RPMI8226 (cell line): ENCODE results near the gene PTPN23.

Experiments
- DNase-seq: peaks from one replicate; pipeline ENCODE4 v3.0.0-alpha.2; 2015

The PTPN23 gene

GRCh38 chr3:47406762-47407149, 25.9 kb downstream of the PTPN23 start:
- DNase-seq = no peak

GRCh38 chr3:47407237-47407636, 26.4 kb downstream of the PTPN23 start:
- DNase-seq = no peak

DNA sequence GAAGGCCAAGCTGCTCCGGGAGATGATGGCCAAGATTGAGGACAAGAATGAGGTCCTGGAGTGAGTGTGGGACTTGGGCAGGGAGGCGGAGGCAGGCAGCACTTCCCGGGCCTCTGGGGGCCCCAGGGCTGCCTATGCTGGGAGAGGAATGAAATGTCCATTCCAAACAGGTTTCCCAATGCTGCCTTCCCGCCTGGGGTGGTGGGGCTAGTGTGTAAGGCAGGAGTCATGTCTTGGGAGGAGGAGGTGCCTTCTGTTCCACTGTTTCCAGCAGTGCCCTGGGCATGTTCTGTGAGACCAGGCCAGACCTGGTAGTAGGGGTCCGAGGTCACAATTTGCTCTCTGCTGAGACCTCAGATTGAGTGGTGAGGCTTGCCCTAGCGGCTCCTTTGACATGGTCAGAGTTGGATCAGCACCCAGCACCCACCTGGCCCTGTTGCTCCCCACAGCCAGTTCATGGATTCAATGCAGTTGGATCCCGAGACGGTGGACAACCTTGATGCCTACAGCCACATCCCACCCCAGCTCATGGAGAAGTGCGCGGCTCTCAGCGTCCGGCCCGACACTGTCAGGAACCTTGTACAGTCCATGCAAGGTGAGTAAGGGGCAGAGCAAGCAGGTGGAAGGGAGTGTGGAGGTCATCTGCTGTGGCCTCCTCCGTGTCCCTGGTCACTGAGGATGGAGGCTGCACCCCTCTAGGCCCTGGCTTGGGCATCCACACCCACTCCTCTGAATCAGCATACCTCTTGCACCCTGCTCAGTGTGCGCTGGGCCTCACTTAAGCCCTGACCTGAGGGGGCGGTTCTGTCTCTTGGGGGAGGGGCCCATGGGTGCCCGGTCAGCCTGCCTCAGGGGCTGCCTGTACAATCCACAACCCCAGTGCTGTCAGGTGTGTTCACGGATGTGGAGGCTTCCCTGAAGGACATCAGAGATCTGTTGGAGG, 27.3 kb downstream of the PTPN23 start:
- no peak for DNase-seq

GRCh38 chr3:47408839-47409229, 28.0 kb downstream of the PTPN23 start:
- DNase-seq = no peak

DNA sequence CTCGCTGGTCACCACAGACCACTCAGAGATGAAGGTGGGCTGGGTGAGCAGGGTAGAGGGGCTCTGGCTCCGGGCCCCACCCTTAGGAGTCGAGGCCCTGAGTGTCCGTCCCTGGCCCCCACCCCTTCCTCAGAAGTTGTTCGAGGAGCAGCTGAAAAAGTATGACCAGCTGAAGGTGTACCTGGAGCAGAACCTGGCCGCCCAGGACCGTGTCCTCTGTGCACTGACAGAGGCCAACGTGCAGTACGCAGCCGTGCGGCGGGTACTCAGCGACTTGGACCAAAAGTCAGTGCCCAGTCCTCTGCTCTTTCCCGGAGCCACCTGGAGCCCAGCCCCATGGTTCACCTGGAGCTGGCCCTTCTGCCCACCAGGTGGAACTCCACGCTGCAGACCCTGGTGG, 28.5 kb downstream of the PTPN23 start:
- no peak for DNase-seq

- DNase-seq = no peak
Measured at GRCh38 chr3:47409688-47410416, 29.0 kb downstream of the PTPN23 start.

DNA sequence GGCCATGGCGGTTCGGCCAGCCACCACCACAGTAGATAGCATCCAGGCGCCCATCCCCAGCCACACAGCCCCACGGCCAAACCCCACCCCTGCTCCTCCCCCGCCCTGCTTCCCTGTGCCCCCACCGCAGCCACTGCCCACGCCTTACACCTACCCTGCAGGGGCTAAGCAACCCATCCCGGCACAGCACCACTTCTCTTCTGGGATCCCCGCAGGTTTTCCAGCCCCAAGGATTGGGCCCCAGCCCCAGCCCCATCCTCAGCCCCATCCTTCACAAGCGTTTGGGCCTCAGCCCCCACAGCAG, 29.5 kb downstream of the PTPN23 start:
- DNase-seq = no peak

DNA sequence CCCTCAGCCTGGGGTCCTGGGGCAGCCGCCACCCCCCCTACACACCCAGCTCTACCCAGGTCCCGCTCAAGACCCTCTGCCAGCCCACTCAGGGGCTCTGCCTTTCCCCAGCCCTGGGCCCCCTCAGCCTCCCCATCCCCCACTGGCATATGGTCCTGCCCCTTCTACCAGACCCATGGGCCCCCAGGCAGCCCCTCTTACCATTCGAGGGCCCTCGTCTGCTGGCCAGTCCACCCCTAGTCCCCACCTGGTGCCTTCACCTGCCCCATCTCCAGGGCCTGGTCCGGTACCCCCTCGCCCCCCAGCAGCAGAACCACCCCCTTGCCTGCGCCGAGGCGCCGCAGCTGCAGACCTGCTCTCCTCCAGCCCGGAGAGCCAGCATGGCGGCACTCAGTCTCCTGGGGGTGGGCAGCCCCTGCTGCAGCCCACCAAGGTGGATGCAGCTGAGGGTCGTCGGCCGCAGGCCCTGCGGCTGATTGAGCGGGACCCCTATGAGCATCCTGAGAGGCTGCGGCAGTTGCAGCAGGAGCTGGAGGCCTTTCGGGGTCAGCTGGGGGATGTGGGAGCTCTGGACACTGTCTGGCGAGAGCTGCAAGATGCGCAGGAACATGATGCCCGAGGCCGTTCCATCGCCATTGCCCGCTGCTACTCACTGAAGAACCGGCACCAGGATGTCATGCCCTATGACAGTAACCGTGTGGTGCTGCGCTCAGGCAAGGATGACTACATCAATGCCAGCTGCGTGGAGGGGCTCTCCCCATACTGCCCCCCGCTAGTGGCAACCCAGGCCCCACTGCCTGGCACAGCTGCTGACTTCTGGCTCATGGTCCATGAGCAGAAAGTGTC, 30.2 kb downstream of the PTPN23 start:
- DNase-seq = no peak

DNA sequence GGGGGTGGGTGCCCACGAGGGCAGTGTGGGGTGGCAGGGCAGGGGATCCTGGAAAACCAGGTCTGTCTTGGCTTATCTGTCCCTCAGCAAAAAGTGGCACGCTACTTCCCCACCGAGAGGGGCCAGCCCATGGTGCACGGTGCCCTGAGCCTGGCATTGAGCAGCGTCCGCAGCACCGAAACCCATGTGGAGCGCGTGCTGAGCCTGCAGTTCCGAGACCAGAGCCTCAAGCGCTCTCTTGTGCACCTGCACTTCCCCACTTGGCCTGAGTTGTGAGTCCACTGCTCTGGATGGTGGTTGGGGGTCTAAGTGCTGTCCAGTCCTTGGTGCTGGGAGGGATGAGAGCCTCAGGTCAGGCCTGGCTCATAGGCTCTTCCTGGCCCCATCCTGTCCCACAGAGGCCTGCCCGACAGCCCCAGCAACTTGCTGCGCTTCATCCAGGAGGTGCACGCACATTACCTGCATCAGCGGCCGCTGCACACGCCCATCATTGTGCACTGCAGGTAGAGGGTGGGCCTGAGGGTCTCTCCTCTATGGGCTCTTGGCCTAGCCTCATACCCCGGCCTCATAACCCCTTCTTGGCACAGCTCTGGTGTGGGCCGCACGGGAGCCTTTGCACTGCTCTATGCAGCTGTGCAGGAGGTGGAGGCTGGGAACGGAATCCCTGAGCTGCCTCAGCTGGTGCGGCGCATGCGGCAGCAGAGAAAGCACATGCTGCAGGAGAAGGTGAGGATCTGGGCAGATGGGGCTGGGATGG, 31.1 kb downstream of the PTPN23 start:
- DNase-seq = no peak

DNA sequence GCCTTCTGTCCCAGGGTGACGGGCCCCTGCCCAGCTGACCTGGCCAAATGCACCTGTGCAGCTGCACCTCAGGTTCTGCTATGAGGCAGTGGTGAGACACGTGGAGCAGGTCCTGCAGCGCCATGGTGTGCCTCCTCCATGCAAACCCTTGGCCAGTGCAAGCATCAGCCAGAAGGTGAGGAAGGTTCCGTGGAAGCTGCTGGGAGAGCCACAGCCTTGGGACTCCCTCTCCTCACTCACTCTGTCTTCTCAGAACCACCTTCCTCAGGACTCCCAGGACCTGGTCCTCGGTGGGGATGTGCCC, 31.6 kb downstream of the PTPN23 start:
- DNase-seq = no peak

- DNase-seq = no peak
Measured at GRCh38 chr3:47412842-47413520, 32.2 kb downstream of the PTPN23 start.

- DNase-seq = no peak
Measured at GRCh38 chr3:47413751-47414150, 32.9 kb downstream of the PTPN23 start.

DNA sequence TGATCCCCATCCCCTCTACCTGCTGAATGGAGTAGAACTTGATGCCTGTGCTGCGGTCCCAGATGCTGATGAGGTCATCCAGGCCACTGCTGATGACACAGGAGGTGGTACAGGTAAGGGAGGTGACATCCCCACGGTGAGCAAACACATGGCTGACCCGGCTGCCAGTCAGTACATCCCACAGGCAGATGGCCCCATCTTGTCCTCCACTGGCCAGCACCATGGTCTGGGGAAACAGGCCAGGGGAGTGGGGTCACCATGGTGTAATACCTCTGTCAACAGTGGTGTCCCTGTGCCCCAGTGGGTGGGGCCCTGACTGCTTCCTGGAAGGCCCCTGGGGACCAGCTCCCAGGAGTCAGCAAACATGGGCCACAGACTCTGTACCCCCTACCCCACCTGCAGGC, 33.3 kb downstream of the PTPN23 start:
- DNase-seq = no peak

GRCh38 chr3:47414666-47415587, 34.1 kb downstream of the PTPN23 start:
- DNase-seq = no peak

GRCh38 chr3:47416041-47416440, 35.2 kb downstream of the PTPN23 start:
- no peak for DNase-seq

- no peak for DNase-seq
Measured at GRCh38 chr3:47418167-47419082, 37.6 kb downstream of the PTPN23 start.

DNA sequence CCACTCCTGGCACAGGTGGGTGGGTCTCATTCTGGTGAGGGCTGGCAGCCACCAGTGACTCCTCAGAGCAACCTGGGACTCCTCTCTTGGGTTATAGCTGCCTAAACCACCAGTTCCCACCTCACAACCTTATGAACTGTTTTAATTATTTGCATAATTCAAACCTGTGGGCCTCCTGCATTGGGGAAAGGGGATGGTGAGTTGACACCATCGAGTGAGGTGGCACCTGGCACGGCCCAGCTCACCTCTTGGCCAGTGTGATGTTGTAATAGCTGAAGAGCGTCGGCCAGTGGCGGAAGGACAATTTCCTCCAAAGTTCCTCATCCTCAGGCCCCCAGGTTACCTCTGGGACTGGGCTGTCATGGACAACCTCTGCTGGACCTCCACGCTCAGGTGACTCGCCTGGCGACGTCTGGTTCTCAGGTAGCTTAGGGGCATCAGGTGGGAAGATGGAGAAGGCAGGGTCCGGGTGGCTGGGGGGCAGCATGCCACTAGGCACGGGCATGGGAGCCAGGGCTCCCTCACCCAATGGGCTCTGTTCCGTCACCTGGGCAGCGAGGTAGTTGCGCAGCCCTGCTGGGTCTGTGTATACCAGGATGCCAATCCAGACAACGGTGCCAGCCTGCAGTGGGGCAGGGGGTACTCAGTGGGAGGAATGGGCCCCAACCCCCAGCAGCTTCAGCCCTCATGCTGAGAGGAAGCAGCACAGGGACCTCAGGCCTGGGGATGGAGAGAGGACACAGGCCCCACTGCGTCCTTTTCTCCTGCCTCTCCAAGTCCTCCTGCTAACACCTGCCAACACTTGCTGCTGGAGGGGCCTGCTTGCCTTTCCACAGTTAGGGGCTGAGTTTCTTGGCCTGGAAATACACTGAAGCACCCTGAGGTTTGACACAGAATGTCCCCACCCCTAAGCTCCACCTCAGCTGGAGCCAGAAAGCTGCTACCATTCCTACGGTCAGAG, 38.5 kb downstream of the PTPN23 start:
- no peak for DNase-seq

- DNase-seq = no peak
Measured at GRCh38 chr3:47420044-47420430, 39.2 kb downstream of the PTPN23 start.
